Pancreas (tissue), 10 donors: ENCODE data around the gene C14orf132. TPM values are rescaled to one million over a fixed set of nuclear protein-coding genes. Genes with fewer than 3 reads are reported as not detected.

Experiments used
- ATAC-seq, 4 donors: fragments of 200-7000 bp; cut with Tn5 transposase; one replicate each; pipeline versions ENCODE4 v1.8.0 to v1.9.1; 2020; ENCODE audit warnings: mild to moderate bottlenecking in 4 of 4, moderate library complexity in 4 of 4
- DNase-seq, 6 donors: peaks; one replicate each; pipeline ENCODE4 v3.0.0-alpha.2; 2020
- FAIRE-seq: peaks from 2 replicates; lab custom pipeline; 2012; peaks lifted over from hg19 to GRCh38; lab: Jason Lieb, UNC
- H3K27ac ChIP-seq, 4 donors: fragments of 200-600 bp; sonication (generic); 1 replicate in 3 of 4; 2 replicates in 1 of 4; pipeline versions ENCODE4 v1.5.0 to v1.8.0; 2020
- H3K27me3 ChIP-seq, 4 donors: fragments of 200-600 bp; one replicate each; pipeline ENCODE4 v1.8.0; 2021
- H3K36me3 ChIP-seq, 3 donors: fragments of 200-600 bp; sonication (generic) in 1 of 3; one replicate each; pipeline versions ENCODE4 v1.5.0 to v1.8.0; 2020 to 2021
- H3K4me1 ChIP-seq, 3 donors: fragments of 200-600 bp; one replicate each; pipeline ENCODE4 v1.8.0; 2021
- H3K4me3 ChIP-seq, 4 donors: fragments of 200-600 bp; sonication (generic) in 2 of 4; one replicate each; pipeline versions ENCODE4 v1.5.0 to v1.8.0; 2020 to 2021
- H3K9me3 ChIP-seq, 4 donors: fragments of 200-600 bp; one replicate each; pipeline ENCODE4 v1.8.0; 2021
- CTCF ChIP-seq, 4 donors: fragments of 200-600 bp; sonication (generic) in 3 of 4; IDR thresholded peaks; one replicate each; pipeline versions ENCODE4 v1.5.0 to v1.8.0; 2021; ENCODE audit warnings: antibody characterized with exemption in 4 of 4
- WGBS, 2 donors: extraction: QIAGEN DNeasy Blood & Tissue Kit; methylation state at CpG; one replicate each; pipeline ENCODE4 v1.1.7; 2013; 5-methylcytosine and 5-hydroxymethylcytosine counted together
- intact Hi-C, 3 donors: fragments of 100-400 bp; cut with DNase I; formaldehyde crosslinking; loops; one replicate each; pipeline versions ENCODE4 v1.11.1 to v1.14.2; 2022
- polyA plus RNA-seq, 2 donors: library from polyadenylated mRNA; stranded (reverse); fragments of 200-250 nt; gene quantifications; one replicate each; pipeline ENCODE4 v1.2.3, GENCODE V29; 2013
- total RNA-seq, 6 donors: library from RNA; stranded (reverse); fragmentation: NEBNext Ultra II Directional in 4 of 6; extraction: Animal tissue kit (Norgen Biotek cat#: 25700) in 4 of 6; gene quantifications; one replicate each; pipeline versions ENCODE4 v1.2.1 to v1.2.4, GENCODE V29; 2021 to 2023
- donor health status: healthy with polysubstance abuse.
- donor health status: DM: no; HTN: no; CAD: no; lungs with moderate emphysema.
- donor health status: DM: no; HTN: no; CAD: no.
- donor health status: control.
- donor health status: control.
- donor health status: Bipolar disorder and iron deficiency.
- donor health status: DM: yes; HTN: yes; CAD: no.
- donor health status: DM: no; HTN: no; CAD: no.
- donor health status: DM: no; HTN: no; CAD: no.
- donor health status: DM: yes; HTN: yes; CAD: no.

C14orf132 gene
- total and polyA plus RNA-seq, 8 donors: 1.5 to 11.7 (median 3.7) TPM

- ATAC-seq (peak; percentile 5 to 28 (median 8)), FAIRE-seq (no peak), DNase-seq (no peak)
- H3K36me3 ChIP-seq: no peaks in the 10 kb centered on the region
- 12 to 18% methylated on average over 10 of the region's 10 CpGs for WGBS, 2 donors
- TF ChIP-seq CTCF (IDR thresholded peaks at IDR 0.05): no peak
- intact Hi-C loops: no loop called here
- no peak overlapping the region for H3K27ac ChIP-seq
- H3K9me3 ChIP-seq: no peaks in the 10 kb centered on the region
- peak overlapping the region in 3 of 4 donors; percentile 54 to 85 (median 73) for H3K4me3 ChIP-seq
- no peaks in the 10 kb centered on the region for H3K4me1 ChIP-seq
- no peaks in the 10 kb centered on the region for H3K27me3 ChIP-seq
Observed at GRCh38 chr14:96038558-96038919, 623 bp upstream of the C14orf132 start.

- WGBS, 2 donors: 1% methylated on average over 48 to 56 of the region's 56 CpGs
- ATAC-seq: peak; percentile 20 to 45 (median 24)
- H3K27ac ChIP-seq: peak overlapping the region in 2 of 4 donors; percentile 8 to 37
Observed at GRCh38 chr14:96039633-96040311, 610 bp downstream of the C14orf132 start.

GRCh38 chr14:96040828-96041371, 1.7 kb downstream of the C14orf132 start:
- Histone ChIP-seq H3K27ac (no peak overlapping the region), H3K4me1 (no peaks in the 10 kb centered on the region), H3K27me3 (no peaks in the 10 kb centered on the region), H3K9me3 (no peaks in the 10 kb centered on the region), H3K36me3 (no peaks in the 10 kb centered on the region), H3K4me3 (no peak overlapping the region)
- ATAC-seq (no peak), DNase-seq (no peak), FAIRE-seq (no peak)
- no peak for TF ChIP-seq CTCF (IDR thresholded peaks at IDR 0.05)
- WGBS, 2 donors: 43 to 56% methylated on average over 9 of the region's 9 CpGs
- intact Hi-C loops: no loop called here

More at GRCh38 chr14:96039633-96040311, 610 bp downstream of the C14orf132 start:
- no peak for FAIRE-seq
- Histone ChIP-seq H3K36me3 (no peaks in the 10 kb centered on the region), H3K4me3 (peak overlapping the region; percentile 54 to 85 (median 77)), H3K4me1 (no peaks in the 10 kb centered on the region), H3K9me3 (no peaks in the 10 kb centered on the region), H3K27me3 (no peaks in the 10 kb centered on the region)
- intact Hi-C loops: no loop called here
- no peak for TF ChIP-seq CTCF (IDR thresholded peaks at IDR 0.05)
- DNase-seq: peak in 4 of 6 donors; percentile 15 to 69 (median 52)

- no peaks in the 10 kb centered on the region for H3K9me3 ChIP-seq
- no peak for DNase-seq
- intact Hi-C loops: no loop called here
- WGBS, 2 donors: 48 to 57% methylated on average over 4 of the region's 4 CpGs
- H3K36me3 ChIP-seq: no peaks in the 10 kb centered on the region
- H3K27me3 ChIP-seq: no peaks in the 10 kb centered on the region
- TF ChIP-seq CTCF (IDR thresholded peaks at IDR 0.05): no peak
- FAIRE-seq: no peak
- ATAC-seq: no peak
- no peak overlapping the region for H3K27ac ChIP-seq
- H3K4me3 ChIP-seq: no peak overlapping the region
- no peaks in the 10 kb centered on the region for H3K4me1 ChIP-seq
Observed at GRCh38 chr14:96042248-96042930, 3.2 kb downstream of the C14orf132 start.
